KOPT-K1 (cell line): ENCODE results near the gene BCAR1.
"Not testable (repeated sequence)": the region's sequence is repeated elsewhere in the genome, so short reads cannot be mapped to it uniquely, and the experiment has no call there.

ENCODE experiments used
- H3K27ac ChIP-seq: fragments of 200-600 bp; sonication (generic); 2 replicates; pipeline ENCODE4 v1.5.1; 2016; ENCODE audit warnings: antibody characterized with exemption, mild to moderate bottlenecking, low read depth, low read length; ENCODE audit not compliant: poor library complexity, severe bottlenecking
- H3K36me3 ChIP-seq: fragments of 200-600 bp; sonication (generic); 2 replicates; pipeline ENCODE4 v1.5.1; 2017; ENCODE audit warnings: antibody characterized with exemption, mild to moderate bottlenecking, low read length, moderate library complexity; ENCODE audit not compliant: insufficient read depth
- H3K9me3 ChIP-seq: fragments of 200-600 bp; sonication (generic); 2 replicates; pipeline ENCODE4 v1.5.1; 2017; ENCODE audit warnings: antibody characterized with exemption, low read length, mild to moderate bottlenecking; ENCODE audit not compliant: insufficient read depth, poor library complexity, severe bottlenecking

BCAR1 gene

GRCh38 chr16:75251280-75252048, at the start of gene BCAR1:
Gene BCAR1 (minus strand): TSS chr16:75251624. CDS start chr16:75251482, 142 bp downstream.
- H3K36me3 ChIP-seq: no peaks in the 10 kb centered on the region
- H3K9me3 ChIP-seq: no peaks in the 10 kb centered on the region
- no peak within 1 kb of the TSS for H3K27ac ChIP-seq

DNA sequence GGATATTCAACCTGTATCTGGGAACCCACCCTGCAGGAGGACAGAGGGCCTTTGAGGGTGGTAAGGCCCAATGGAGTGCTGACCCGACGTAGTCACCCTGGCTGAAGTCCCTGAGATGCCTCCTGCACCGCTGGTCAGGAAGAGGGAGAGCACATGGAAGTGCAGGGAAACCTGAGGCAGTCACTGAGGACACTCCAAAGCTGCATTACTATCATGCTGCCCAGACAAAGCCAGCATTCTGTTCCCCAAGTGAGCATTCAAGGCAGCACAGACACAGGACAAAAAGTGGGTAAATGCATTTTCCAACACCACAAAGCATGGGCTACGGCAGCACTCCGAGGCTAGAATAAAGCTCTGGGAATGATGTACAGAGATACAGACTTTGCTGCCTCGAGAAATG, 46.8 kb upstream of the BCAR1 start:
- H3K36me3 ChIP-seq: peaks cover 90% of the 10 kb centered on the region

DNA sequence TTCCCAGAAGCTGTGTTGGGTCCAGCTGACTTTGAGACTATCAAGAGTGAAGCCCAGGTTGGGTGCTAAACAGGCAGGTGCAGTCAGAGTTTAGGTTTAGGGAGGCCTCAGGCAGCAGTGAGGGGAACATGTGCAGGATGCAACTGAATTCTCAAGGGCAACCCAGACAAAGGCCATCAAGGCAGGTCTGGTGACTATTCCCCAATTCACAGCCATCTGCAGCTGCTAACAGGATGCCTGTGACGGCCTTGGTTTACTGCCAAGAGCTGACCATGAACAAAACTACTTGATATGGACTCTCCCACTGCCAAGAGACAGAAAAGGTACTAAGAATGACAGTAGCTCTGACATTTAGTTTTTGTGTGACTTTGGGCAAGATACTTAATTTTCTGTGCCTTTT, 45.2 kb upstream of the BCAR1 start:
- Histone ChIP-seq H3K9me3 (no peaks in the 10 kb centered on the region), H3K27ac (no peak overlapping the region), H3K36me3 (peaks cover 96% of the 10 kb centered on the region)

More for the DNA sequence above, 46.8 kb upstream of the BCAR1 start:
- Histone ChIP-seq H3K27ac (no peak overlapping the region), H3K9me3 (no peaks in the 10 kb centered on the region)

DNA sequence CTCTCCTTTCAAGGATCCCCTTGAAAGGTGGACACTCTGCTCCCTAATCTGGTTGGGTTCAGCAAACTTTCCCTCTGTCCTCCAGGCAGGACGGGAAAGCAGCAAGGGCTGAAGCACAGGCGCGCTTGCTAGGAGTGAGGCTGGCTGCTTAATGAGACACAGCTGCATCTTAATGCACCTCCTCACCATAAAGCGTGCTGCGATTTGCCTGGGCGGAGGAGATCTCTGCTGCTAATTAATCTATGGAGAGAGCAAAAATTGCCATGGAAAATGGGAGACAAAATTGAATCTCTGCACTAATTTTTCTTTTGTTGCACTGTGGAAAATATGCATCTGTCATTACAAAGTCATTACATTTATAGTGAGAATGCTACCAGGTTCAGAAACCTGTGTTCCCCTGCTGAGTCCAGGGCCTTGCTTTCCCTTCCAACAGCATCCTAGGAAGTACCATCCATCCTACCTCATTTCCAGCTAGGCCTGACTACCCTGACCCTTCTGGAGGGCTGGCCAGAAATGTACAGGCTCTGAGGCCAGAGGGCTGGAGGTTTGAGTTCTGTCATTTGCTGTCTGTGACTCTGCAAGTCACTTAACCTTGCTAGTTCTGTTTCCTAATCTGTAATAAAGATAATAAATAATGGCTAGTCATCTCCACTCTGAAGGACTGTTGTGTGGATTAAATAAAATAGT, 43.5 kb upstream of the BCAR1 start:
- no peak overlapping the region for H3K27ac ChIP-seq
- H3K36me3 ChIP-seq: peaks cover 94% of the 10 kb centered on the region
- no peaks in the 10 kb centered on the region for H3K9me3 ChIP-seq

DNA sequence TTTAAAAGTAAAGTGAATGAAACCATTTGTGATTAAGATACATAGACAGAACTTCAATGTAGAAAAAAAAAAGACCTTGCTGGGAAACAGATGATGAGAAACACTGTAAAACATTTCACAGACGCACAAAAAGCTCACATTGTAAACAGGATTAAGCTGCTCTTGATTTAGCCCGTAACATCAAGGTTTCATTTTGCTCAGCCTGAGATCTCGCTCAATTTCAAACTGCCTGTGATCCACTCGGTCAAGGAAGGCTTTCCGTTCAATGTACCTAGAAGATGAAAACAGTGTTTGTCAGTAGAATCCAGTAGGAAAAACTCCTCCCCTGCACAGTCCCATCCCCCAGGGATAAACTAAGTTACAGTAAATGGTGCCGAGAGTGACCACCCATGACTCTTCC, 42.3 kb upstream of the BCAR1 start:
- Histone ChIP-seq H3K36me3 (peaks cover 85% of the 10 kb centered on the region), H3K9me3 (no peaks in the 10 kb centered on the region), H3K27ac (no peak overlapping the region)

DNA sequence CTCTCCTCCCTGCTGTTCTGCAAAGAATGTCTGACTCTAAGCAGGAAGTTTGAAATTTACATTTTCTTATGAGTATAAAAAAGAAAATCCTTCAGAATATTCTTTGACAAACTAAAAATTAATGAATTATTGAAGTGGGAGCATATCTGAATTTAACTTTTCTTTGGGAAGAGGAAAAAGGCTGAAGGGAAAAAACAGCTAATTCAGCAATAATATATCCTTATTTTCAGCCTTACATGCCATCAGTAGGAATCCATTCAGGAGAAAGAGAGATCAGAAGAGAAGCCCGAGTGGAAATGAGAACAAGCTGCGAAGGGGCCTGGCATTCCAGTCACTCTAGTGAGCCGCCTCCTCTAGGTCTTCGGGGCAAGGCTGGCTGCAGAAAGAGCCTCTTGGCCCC, 41.7 kb upstream of the BCAR1 start:
- H3K27ac ChIP-seq: no peak overlapping the region
- peaks cover 79% of the 10 kb centered on the region for H3K36me3 ChIP-seq
- H3K9me3 ChIP-seq: no peaks in the 10 kb centered on the region

DNA sequence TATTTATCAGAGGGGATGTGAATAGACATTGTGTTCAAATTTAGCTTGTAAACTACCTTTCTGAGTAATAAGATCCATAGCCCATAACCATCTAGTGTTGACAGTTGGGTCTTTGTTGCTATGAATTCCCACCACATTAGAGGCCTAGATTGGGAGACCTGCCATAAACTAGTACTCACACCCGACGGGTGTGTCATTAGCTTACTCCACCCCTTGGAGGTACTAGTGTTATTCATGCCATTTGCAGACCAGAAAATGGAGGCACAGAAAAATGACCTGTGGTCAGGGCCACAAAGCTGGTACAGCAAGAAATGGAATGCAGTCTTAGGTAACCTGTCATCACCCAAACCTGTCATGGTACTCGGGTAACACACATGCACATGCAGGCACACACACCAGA, 41.3 kb upstream of the BCAR1 start:
- H3K27ac ChIP-seq: no peak overlapping the region
- peaks cover 75% of the 10 kb centered on the region for H3K36me3 ChIP-seq
- H3K9me3 ChIP-seq: no peaks in the 10 kb centered on the region

DNA sequence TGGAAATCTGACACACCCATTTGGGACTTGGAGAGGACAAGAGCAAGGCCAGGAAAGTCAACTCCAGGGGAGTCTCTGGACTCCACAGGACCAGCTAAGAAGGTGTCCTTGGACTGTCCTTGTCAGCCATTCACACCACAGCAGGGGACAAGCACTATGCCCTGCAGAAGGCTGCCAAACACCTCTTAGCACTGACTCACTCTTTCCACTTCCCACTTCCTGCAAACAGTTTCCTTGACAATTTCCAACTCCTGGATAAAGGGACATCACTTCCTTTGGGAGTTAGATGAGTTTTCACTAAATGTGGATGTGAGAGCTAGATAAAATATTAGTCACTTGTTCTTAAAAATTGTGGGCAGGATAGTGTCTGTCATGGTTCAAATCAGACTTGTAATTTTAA, 37.8 kb upstream of the BCAR1 start:
- Histone ChIP-seq H3K27ac (no peak overlapping the region), H3K9me3 (no peaks in the 10 kb centered on the region), H3K36me3 (peaks cover 42% of the 10 kb centered on the region)

- Histone ChIP-seq H3K36me3 (peaks cover 37% of the 10 kb centered on the region), H3K9me3 (no peaks in the 10 kb centered on the region), H3K27ac (no peak overlapping the region)
Measured at GRCh38 chr16:75288596-75289120, 37.2 kb upstream of the BCAR1 start.

DNA sequence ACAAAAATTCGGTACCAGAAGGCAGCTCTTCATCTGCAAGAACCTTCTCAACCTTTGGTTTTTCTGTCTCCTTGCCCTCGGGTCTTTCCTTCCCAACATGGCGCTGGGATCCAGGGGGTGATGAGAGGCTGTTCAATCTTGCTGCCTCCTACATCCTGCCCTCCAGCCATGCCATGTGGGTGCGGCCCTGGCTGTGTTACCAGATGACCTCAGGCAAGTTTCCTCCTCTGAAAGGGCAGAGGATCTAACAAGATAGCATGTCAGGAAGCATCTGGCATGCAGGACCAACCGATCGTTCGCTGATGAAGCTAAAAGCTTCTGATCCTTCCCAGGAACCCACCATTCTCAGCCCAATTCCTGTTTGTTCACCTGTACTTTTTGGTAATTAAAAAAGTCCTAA, 36.8 kb upstream of the BCAR1 start:
- H3K9me3 ChIP-seq: no peaks in the 10 kb centered on the region
- no peak overlapping the region for H3K27ac ChIP-seq
- peaks cover 32% of the 10 kb centered on the region for H3K36me3 ChIP-seq

GRCh38 chr16:75287708-75288107, 36.3 kb upstream of the BCAR1 start:
- H3K27ac ChIP-seq: no peak overlapping the region
- H3K36me3 ChIP-seq: peaks cover 27% of the 10 kb centered on the region
- H3K9me3 ChIP-seq: no peaks in the 10 kb centered on the region

GRCh38 chr16:75286389-75286788, 35.0 kb upstream of the BCAR1 start:
- H3K36me3 ChIP-seq: peaks cover 14% of the 10 kb centered on the region
- H3K27ac ChIP-seq: no peak overlapping the region
- no peaks in the 10 kb centered on the region for H3K9me3 ChIP-seq

GRCh38 chr16:75282466-75283281, 31.2 kb upstream of the BCAR1 start:
- Histone ChIP-seq H3K36me3 (no peaks in the 10 kb centered on the region), H3K27ac (no peak overlapping the region), H3K9me3 (no peaks in the 10 kb centered on the region)

GRCh38 chr16:75281826-75282225, 30.4 kb upstream of the BCAR1 start:
- Histone ChIP-seq H3K36me3 (no peaks in the 10 kb centered on the region), H3K27ac (no peak overlapping the region), H3K9me3 (no peaks in the 10 kb centered on the region)

DNA sequence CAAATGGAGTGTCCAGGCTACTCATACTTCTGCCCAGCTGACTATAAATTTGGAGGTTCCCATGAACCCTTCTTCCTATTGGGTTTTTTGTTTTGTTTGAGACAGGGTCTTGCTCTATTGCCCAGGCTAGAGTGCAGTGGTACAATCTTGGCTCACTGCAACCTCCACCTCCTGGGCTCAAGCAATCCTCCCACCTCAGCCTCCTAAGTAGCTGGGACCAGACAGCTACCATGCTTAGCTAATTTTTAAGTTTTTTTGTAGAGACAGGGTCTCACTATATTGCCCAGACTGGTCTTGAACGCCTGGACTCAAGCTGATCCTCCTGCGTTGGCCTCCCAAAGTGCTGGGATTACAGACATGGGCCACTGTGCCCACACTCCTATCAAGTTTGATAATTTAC, 29.6 kb upstream of the BCAR1 start:
- not testable (repeated sequence) for H3K27ac ChIP-seq, H3K9me3 ChIP-seq, H3K36me3 ChIP-seq
